Activated CD8-positive, alpha-beta T cell treated with anti-CD3 and anti-CD28 coated beads for 36 hours (primary cell): Measurements from ENCODE around the gene NUDT7. TPM values are rescaled to one million over a fixed set of nuclear protein-coding genes. Genes with fewer than 3 reads are reported as not detected.

Experiments
- ATAC-seq: fragments of 200-7000 bp; cut with Tn5 transposase; one replicate; pipeline ENCODE4 v1.10.0; 2021; ENCODE audit warnings: mild to moderate bottlenecking, moderate library complexity
- CTCF ChIA-PET: fragments of 350-600 bp; sonication (Branson Sonifier 250); formaldehyde crosslinking; loops from one replicate; lab custom pipeline; 2021; ENCODE audit warnings: antibody characterized with exemption; lab: Charles Lee
- POLR2A ChIA-PET: fragments of 350-600 bp; sonication (Branson Sonifier 250); formaldehyde crosslinking; loops from one replicate; lab custom pipeline; 2021; ENCODE audit warnings: antibody characterized with exemption; lab: Charles Lee
- DNase-seq: peaks from one replicate; pipeline ENCODE4 v3.0.0-alpha.2; 2020
- H3K27ac Mint-ChIP-seq: one replicate; pipeline ENCODE4 v1.8.0; 2021; ENCODE audit warnings: mild to moderate bottlenecking, mixed read lengths
- H3K27me3 Mint-ChIP-seq: one replicate; pipeline ENCODE4 v1.8.0; 2021; ENCODE audit warnings: mixed read lengths
- H3K36me3 Mint-ChIP-seq: one replicate; pipeline ENCODE4 v1.8.0; 2021; ENCODE audit warnings: low read depth, mixed read lengths
- H3K4me1 Mint-ChIP-seq: one replicate; pipeline ENCODE4 v1.8.0; 2021; ENCODE audit warnings: low read depth, mixed read lengths
- H3K4me3 Mint-ChIP-seq: one replicate; pipeline ENCODE4 v1.8.0; 2021; ENCODE audit warnings: mild to moderate bottlenecking, moderate library complexity, mixed read lengths
- H3K9me3 Mint-ChIP-seq: one replicate; pipeline ENCODE4 v1.8.0; 2021; ENCODE audit warnings: mixed read lengths
- intact Hi-C: fragments of 100-400 bp; cut with micrococcal nuclease; formaldehyde crosslinking; loops from one replicate; pipeline ENCODE4 v1.10.0; 2022
- total RNA-seq, 2 experiments: library from RNA; stranded (reverse); gene quantifications; one replicate each; pipeline ENCODE4 v1.2.3, GENCODE V29; 2021
- TF ChIP-seq, protein P1 (sequence below): fragments of 200-600 bp; IDR thresholded peaks from one replicate; pipeline ENCODE4 v1.8.0; 2022; ENCODE audit warnings: antibody characterized with exemption, mild to moderate bottlenecking

The NUDT7 gene
- total RNA-seq, 2 experiments from 2014 or later: 6.4 to 8.0 TPM

DNA sequence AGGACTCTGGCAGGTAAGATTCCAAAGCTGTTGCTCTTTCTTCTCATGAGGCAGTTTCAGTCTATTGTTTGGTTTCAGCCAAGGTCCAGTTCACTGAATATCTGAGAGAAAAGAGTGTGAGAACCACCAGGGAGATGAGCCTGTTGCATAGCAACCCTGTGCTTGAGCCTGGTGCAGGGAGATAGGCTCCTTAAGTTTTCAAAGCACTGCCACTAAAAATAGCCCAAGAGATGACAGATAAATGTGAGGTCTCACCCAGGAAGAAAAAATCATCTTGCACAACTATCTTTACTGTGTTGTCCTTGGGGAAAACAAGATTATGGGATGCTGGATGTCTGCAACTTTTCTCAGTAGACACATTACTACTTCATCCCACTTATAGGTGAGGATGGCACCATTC is 26.2 kb upstream of the NUDT7 start:
- POLR2A ChIA-PET: no interaction called here
- no peaks in the 10 kb centered on the region for H3K36me3 Mint-ChIP-seq

DNA sequence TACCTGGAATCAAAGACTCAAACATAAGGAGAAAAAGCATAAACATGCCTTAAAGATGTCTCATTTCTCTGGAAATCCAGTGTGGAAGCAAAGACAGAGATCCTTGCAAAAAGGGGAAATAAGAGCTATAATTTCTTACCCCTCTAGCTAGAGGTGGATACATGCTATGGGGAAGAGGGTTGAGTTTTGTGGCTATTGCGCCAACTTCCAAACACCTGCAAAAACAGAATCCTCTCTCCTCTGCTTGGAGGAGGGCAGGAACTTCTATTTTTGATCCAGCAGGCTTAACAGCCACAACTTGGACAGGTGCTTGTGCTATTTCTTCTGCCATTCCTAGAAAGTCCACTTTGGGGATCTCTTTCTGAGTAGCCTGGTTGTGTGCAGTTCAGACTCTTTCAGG is 21.5 kb upstream of the NUDT7 start:
- Mint-ChIP-seq H3K27me3 (peaks cover 4% of the 10 kb centered on the region), H3K9me3 (no peaks in the 10 kb centered on the region), H3K36me3 (no peaks in the 10 kb centered on the region), H3K27ac (no peak overlapping the region), H3K4me3 (no peak overlapping the region), H3K4me1 (no peaks in the 10 kb centered on the region)
- ChIA-PET CTCF (no interaction called here), POLR2A (no interaction called here)
- ATAC-seq (no peak), DNase-seq (no peak)
- intact Hi-C loops: no loop called here
- TF ChIP-seq, protein P1, sequence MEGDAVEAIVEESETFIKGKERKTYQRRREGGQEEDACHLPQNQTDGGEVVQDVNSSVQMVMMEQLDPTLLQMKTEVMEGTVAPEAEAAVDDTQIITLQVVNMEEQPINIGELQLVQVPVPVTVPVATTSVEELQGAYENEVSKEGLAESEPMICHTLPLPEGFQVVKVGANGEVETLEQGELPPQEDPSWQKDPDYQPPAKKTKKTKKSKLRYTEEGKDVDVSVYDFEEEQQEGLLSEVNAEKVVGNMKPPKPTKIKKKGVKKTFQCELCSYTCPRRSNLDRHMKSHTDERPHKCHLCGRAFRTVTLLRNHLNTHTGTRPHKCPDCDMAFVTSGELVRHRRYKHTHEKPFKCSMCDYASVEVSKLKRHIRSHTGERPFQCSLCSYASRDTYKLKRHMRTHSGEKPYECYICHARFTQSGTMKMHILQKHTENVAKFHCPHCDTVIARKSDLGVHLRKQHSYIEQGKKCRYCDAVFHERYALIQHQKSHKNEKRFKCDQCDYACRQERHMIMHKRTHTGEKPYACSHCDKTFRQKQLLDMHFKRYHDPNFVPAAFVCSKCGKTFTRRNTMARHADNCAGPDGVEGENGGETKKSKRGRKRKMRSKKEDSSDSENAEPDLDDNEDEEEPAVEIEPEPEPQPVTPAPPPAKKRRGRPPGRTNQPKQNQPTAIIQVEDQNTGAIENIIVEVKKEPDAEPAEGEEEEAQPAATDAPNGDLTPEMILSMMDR: no peak

More for the DNA sequence above, 26.2 kb upstream of the NUDT7 start:
- intact Hi-C loops: no loop called here
- Mint-ChIP-seq H3K27me3 (peaks cover 16% of the 10 kb centered on the region), H3K27ac (no peak overlapping the region), H3K4me1 (no peaks in the 10 kb centered on the region), H3K9me3 (no peaks in the 10 kb centered on the region), H3K4me3 (no peak overlapping the region)
- TF ChIP-seq, protein P1: no peak
- CTCF ChIA-PET: no interaction called here
- ATAC-seq (no peak), DNase-seq (no peak)

DNA sequence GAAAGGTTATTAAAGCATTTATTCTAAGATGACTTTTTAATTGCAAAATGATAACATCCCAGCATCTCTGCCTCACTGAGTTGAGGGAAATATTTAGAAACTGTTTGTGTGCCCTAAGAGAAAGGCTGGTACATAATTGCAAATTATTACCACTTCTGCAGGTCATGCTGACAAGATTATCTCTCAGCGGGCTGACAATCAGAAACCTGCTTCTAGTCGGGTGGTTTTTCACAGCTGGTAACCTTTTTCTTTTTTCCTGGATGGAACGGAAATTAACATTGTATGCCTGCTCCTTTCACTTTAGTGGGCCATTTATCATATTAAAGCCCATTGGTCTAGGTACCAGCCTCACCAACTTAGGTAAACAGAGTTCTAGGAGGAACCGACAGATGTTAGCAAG is 17.0 kb upstream of the NUDT7 start:
- no peaks in the 10 kb centered on the region for H3K4me1 Mint-ChIP-seq
- CTCF ChIA-PET: no interaction called here
- TF ChIP-seq, protein P1: no peak
- DNase-seq (no peak), ATAC-seq (no peak)
- H3K4me3 Mint-ChIP-seq: no peak overlapping the region
- H3K27me3 Mint-ChIP-seq: peaks cover 3% of the 10 kb centered on the region
- POLR2A ChIA-PET: no interaction called here
- intact Hi-C loops: no loop called here
- no peak overlapping the region for H3K27ac Mint-ChIP-seq
- H3K36me3 Mint-ChIP-seq: no peaks in the 10 kb centered on the region
- H3K9me3 Mint-ChIP-seq: no peaks in the 10 kb centered on the region

DNA sequence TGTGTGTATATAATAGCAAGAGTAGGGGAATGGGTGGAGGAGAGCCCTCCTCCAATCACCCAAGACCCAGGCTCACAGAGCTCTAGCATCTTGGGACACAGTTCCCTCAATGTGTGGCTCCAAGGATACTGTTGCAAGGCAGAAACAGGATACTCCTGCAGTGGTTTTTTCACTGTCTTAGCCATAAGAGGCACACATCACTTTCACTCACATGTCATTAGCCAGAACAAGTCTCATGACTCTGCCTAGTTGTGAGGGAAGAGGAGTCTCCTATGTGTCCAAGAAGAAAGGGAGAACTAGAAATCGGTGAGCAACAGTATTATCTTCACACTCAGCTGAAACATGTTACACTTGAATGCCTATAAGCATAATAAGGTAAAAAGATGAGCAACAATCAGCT is 11.1 kb upstream of the NUDT7 start:
- TF ChIP-seq, protein P1: no peak
- POLR2A ChIA-PET: no interaction called here
- intact Hi-C loops: no loop called here
- H3K27ac Mint-ChIP-seq: no peak overlapping the region
- ATAC-seq: no peak
- no peak overlapping the region for H3K4me3 Mint-ChIP-seq
- H3K4me1 Mint-ChIP-seq: no peaks in the 10 kb centered on the region
- H3K9me3 Mint-ChIP-seq: no peaks in the 10 kb centered on the region
- CTCF ChIA-PET: no interaction called here
- no peak for DNase-seq
- peaks cover 2% of the 10 kb centered on the region for H3K27me3 Mint-ChIP-seq
- H3K36me3 Mint-ChIP-seq: no peaks in the 10 kb centered on the region

DNA sequence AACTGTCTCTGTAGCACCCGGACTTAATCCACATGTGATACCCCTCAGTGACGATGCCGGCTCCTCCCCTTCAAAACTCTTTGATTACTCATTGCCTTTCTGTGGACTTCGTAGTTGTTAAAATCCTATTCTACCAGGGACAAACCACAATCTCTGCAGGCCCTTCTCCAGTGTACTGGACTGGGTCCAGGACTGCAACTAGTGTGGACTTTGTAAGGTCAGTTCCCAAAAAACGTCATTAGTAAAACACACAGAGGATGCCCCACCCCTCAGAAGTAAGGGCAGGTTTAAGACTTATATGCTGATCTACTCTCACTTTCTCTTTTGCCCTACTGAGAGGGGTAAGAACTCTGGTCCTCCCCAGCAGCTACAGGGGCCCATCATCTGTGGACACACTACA is 10.5 kb upstream of the NUDT7 start:
- ATAC-seq (no peak), DNase-seq (no peak)
- no peaks in the 10 kb centered on the region for H3K4me1 Mint-ChIP-seq
- intact Hi-C loops: no loop called here
- H3K36me3 Mint-ChIP-seq: no peaks in the 10 kb centered on the region
- ChIA-PET CTCF (no interaction called here), POLR2A (no interaction called here)
- no peaks in the 10 kb centered on the region for H3K9me3 Mint-ChIP-seq
- H3K27ac Mint-ChIP-seq: no peak overlapping the region
- TF ChIP-seq, protein P1: no peak
- H3K4me3 Mint-ChIP-seq: no peak overlapping the region
- peaks cover under 1% of the 10 kb centered on the region for H3K27me3 Mint-ChIP-seq
